WTC11 (cell line): ENCODE results near the gene SLC47A1.

Experiments used
- CBFB ChIP-seq: sonication (generic); formaldehyde crosslinking; IDR thresholded peaks from 2 replicates; pipeline ENCODE4 v1.8.1; 2022; ENCODE audit warnings: mild to moderate bottlenecking, low read depth, missing genetic modification reagents
- CTCF ChIP-seq: fragments of 200-600 bp; IDR thresholded peaks from 2 replicates; pipeline ENCODE4 v1.8.0; 2022; ENCODE audit warnings: antibody characterized with exemption
- JUN ChIP-seq: sonication (generic); formaldehyde crosslinking; IDR thresholded peaks from 2 replicates; pipeline ENCODE4 v1.8.0; 2023; ENCODE audit warnings: mild to moderate bottlenecking, missing genetic modification reagents
- MAX ChIP-seq: sonication (generic); formaldehyde crosslinking; IDR thresholded peaks from 2 replicates; pipeline ENCODE4 v1.8.0; 2022; ENCODE audit warnings: mild to moderate bottlenecking, missing genetic modification reagents
- NFE2L1 ChIP-seq: sonication (generic); formaldehyde crosslinking; IDR thresholded peaks from 2 replicates; pipeline ENCODE4 v1.8.1; 2023; ENCODE audit warnings: missing genetic modification reagents
- NR1H2 ChIP-seq: sonication (generic); formaldehyde crosslinking; IDR thresholded peaks from 2 replicates; pipeline ENCODE4 v1.9.0; 2021; ENCODE audit warnings: mild to moderate bottlenecking, moderate library complexity, missing genetic modification reagents
- NR2C2 ChIP-seq: sonication (generic); formaldehyde crosslinking; IDR thresholded peaks from 2 replicates; pipeline ENCODE4 v1.8.0; 2022; ENCODE audit warnings: mild to moderate bottlenecking, missing genetic modification reagents
- USF2 ChIP-seq: sonication (generic); formaldehyde crosslinking; IDR thresholded peaks from 2 replicates; pipeline ENCODE4 v1.8.1; 2023; ENCODE audit warnings: mild to moderate bottlenecking, missing genetic modification reagents, moderate library complexity
- ZNF138 ChIP-seq: sonication (generic); formaldehyde crosslinking; conservative IDR thresholded peaks from 2 replicates; pipeline ENCODE4 v1.8.1; 2022; ENCODE audit warnings: mild to moderate bottlenecking, moderate library complexity, missing genetic modification reagents
- ZNF263 ChIP-seq: sonication (generic); formaldehyde crosslinking; IDR thresholded peaks from 2 replicates; pipeline ENCODE4 v1.8.1; 2022; ENCODE audit warnings: low read depth, mild to moderate bottlenecking, moderate library complexity, missing genetic modification reagents
- ZNF317 ChIP-seq: sonication (generic); formaldehyde crosslinking; IDR thresholded peaks from 2 replicates; pipeline ENCODE4 v1.8.1; 2023; ENCODE audit warnings: low read depth, mild to moderate bottlenecking, moderate library complexity, missing genetic modification reagents, borderline replicate concordance

GRCh38 chr17:19583871-19584270 is 50.2 kb downstream of the SLC47A1 start:
- TF ChIP-seq NR1H2 (CRISPR knock-in tag) (no peak), MAX (CRISPR knock-in tag) (no peak), USF2 (CRISPR knock-in tag) (no peak), CTCF (no peak), ZNF317 (CRISPR knock-in tag) (no peak), CBFB (CRISPR knock-in tag) (no peak), JUN (no peak), ZNF263 (no peak), NFE2L1 (CRISPR knock-in tag) (no peak), ZNF138 (CRISPR knock-in tag) (no peak), NR2C2 (CRISPR knock-in tag) (no peak)
